Activated T-helper 17 cell treated with anti-CD3 and anti-CD28 coated beads, Interleukin-2, amount 50 U/mL, for 72 hours (primary cell): ENCODE results near the gene OPHN1. TPM values are rescaled to one million over a fixed set of nuclear protein-coding genes. Genes with fewer than 3 reads are reported as not detected.
"Not testable (repeated sequence)": the region's sequence is repeated elsewhere in the genome, so short reads cannot be mapped to it uniquely, and the experiment has no call there.

Experiments used
- ATAC-seq: fragments of 150-1000 bp; cut with Tn5 transposase; replicated peaks from 2 replicates; pipeline ENCODE4 v1.10.0; 2021; ENCODE audit warnings: mild to moderate bottlenecking, moderate library complexity
- H3K27ac Mint-ChIP-seq: one replicate; pipeline ENCODE4 v1.8.0; 2022; ENCODE audit warnings: mixed read lengths
- H3K27me3 Mint-ChIP-seq: one replicate; pipeline ENCODE4 v1.8.0; 2022; ENCODE audit warnings: mixed read lengths
- H3K36me3 Mint-ChIP-seq: one replicate; pipeline ENCODE4 v1.8.0; 2022; ENCODE audit warnings: low read depth, mild to moderate bottlenecking, mixed read lengths
- H3K4me1 Mint-ChIP-seq: one replicate; pipeline ENCODE4 v1.8.0; 2022; ENCODE audit warnings: mixed read lengths
- H3K4me3 Mint-ChIP-seq: one replicate; pipeline ENCODE4 v1.8.0; 2022; ENCODE audit warnings: mild to moderate bottlenecking, mixed read lengths
- H3K9me3 Mint-ChIP-seq: one replicate; pipeline ENCODE4 v1.8.0; 2022; ENCODE audit warnings: mixed read lengths
- total RNA-seq, 2 donors: library from RNA; stranded (reverse); gene quantifications; one replicate each; pipeline ENCODE4 v1.2.3, GENCODE V29; 2022

OPHN1 gene
- total RNA-seq, 2 donors from 2014 or later, result 0.22 to 0.95 TPM

DNA sequence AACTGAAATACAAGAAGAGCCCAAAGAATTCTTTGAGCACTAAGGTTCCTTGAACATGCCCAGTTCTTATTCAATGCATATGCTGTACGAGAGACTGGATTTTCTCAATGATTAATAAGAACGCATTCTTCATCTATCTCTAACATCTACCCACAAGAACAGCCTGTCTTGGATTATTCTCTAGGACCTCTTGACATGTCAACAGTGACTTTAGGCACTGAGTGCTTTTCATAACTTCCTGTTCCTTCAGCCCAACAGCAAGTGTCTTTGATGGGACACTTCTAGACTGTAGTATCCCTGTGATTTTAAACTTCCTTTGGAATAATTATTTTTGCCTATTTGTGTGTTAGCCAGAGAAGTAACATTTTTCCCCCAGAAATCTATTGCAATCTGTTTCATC, 69.3 kb downstream of the OPHN1 start:
- Mint-ChIP-seq H3K4me3 (no peak overlapping the region), H3K9me3 (no peaks in the 10 kb centered on the region), H3K27me3 (no peaks in the 10 kb centered on the region), H3K36me3 (no peaks in the 10 kb centered on the region), H3K4me1 (no peaks in the 10 kb centered on the region), H3K27ac (no peak overlapping the region)
- ATAC-seq, result no peak

DNA sequence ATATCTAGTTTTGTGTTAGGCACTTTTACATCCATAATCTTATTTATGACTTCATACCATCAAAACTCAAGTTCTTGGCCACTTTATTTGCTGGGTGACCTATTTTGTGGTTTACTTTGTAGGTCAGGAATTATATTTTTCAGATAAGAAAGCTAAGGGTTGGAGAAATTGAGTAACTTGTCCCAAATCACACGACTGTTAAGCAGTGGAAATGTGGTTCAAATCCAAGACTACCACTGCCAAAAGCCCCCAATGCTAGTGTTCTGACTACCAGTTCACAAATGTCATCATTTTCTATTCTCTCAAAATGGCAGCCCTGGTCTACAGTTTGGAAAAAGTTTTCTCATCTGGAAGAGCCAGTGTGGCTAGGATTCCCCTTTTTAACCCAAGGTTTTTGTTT, 74.6 kb downstream of the OPHN1 start:
- no peaks in the 10 kb centered on the region for H3K4me1 Mint-ChIP-seq
- H3K9me3 Mint-ChIP-seq, result no peaks in the 10 kb centered on the region
- H3K4me3 Mint-ChIP-seq, result no peak overlapping the region
- no peaks in the 10 kb centered on the region for H3K36me3 Mint-ChIP-seq
- H3K27me3 Mint-ChIP-seq, result no peaks in the 10 kb centered on the region
- no peak overlapping the region for H3K27ac Mint-ChIP-seq
- no peak for ATAC-seq

DNA sequence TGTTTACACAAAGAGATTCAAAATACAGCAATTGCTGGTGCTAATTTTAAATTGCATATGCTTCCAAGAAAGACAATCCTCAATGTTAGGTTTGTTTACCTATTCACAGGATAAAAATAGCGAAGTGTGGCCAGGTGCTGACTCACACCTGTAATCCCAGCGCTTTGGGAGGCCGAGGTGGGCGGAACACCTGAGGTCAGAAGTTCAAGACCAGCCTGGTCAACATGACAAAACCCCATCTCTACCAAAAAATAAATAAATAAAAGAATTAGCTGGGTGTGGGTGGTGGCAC, 77.7 kb downstream of the OPHN1 start:
- no peak for ATAC-seq
- no peak overlapping the region for H3K4me3 Mint-ChIP-seq
- H3K9me3 Mint-ChIP-seq, result no peaks in the 10 kb centered on the region
- no peaks in the 10 kb centered on the region for H3K36me3 Mint-ChIP-seq
- no peak overlapping the region for H3K27ac Mint-ChIP-seq
- H3K4me1 Mint-ChIP-seq, result no peaks in the 10 kb centered on the region
- H3K27me3 Mint-ChIP-seq, result no peaks in the 10 kb centered on the region

DNA sequence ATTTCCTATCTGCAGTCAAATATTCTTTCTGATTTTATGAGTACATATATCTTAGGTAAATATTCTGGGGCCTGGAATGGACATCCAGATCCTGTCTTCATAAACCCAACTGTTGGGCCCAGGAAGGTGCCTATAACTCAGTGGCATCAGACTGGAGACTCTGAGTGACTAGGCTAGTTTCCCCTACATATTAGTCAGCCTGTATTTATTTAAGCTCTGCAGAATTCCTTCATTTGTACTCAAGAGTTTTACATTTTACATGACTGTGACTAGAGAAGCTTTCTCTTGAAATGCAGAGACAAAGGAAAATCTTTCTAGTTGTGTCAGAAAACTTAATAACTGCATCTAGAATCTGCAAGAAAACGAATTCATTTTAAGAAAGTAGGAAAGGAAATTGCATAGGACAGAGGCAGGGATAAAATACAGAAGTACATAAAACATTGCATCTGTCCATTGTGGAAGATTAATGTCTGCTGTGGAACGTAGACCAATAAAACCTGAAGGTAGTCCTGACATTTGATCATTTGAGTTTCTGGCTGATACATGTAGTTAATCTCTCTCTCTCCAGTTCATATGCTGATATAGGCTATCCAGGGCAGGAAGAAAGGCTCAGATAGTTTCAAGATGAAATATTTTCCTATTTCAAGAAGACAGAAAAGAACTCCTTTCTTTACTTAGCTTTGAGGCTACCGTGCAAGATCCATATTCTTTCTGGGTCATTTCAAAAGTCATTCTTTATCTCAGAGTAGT, 78.2 kb downstream of the OPHN1 start:
- Mint-ChIP-seq H3K27me3 (no peaks in the 10 kb centered on the region), H3K4me1 (no peaks in the 10 kb centered on the region), H3K36me3 (no peaks in the 10 kb centered on the region), H3K9me3 (no peaks in the 10 kb centered on the region), H3K27ac (no peak overlapping the region), H3K4me3 (no peak overlapping the region)
- no peak for ATAC-seq

DNA sequence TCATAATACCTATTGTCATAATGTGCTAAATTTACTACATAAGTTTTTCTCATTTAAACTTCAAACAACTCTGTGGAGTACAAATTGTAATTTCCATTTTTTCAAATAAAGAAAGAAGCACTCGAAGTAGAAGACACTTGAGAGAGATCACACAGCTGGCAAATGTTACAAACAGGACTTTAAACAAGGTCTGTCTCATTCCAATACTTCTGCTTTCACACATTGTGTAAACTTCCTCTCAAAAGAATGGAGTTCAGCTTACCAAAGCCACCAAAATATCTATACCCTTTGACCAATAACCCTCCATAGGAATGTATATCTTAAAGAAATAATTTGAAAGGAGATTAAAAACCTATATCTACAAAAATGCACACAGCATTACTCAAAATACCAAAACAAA, 88.3 kb downstream of the OPHN1 start:
- no peaks in the 10 kb centered on the region for H3K36me3 Mint-ChIP-seq
- no peak overlapping the region for H3K4me3 Mint-ChIP-seq
- no peak overlapping the region for H3K27ac Mint-ChIP-seq
- no peaks in the 10 kb centered on the region for H3K4me1 Mint-ChIP-seq
- H3K27me3 Mint-ChIP-seq, result no peaks in the 10 kb centered on the region
- ATAC-seq, result no peak
- H3K9me3 Mint-ChIP-seq, result no peaks in the 10 kb centered on the region

DNA sequence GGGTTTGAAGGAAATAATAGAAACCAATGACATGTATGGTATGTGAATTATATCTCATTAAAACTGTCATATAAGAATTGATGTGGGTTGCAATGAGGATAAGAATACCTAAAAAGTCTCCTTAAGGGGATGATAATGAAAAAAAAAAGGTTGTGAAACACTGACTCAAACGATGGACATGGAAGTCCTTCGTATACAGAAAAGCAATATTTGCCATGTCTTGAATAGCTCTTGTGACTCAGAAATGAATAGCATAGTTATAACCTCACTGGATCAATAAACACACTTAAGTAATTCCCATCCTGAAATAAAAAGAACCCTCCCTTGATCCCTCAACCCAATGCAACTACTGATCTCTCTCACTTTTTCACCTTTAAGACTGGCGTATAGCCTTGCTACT, 89.7 kb downstream of the OPHN1 start:
- ATAC-seq, result no peak
- Mint-ChIP-seq H3K4me3 (no peak overlapping the region), H3K4me1 (no peaks in the 10 kb centered on the region), H3K27me3 (no peaks in the 10 kb centered on the region), H3K9me3 (no peaks in the 10 kb centered on the region), H3K27ac (no peak overlapping the region), H3K36me3 (no peaks in the 10 kb centered on the region)

DNA sequence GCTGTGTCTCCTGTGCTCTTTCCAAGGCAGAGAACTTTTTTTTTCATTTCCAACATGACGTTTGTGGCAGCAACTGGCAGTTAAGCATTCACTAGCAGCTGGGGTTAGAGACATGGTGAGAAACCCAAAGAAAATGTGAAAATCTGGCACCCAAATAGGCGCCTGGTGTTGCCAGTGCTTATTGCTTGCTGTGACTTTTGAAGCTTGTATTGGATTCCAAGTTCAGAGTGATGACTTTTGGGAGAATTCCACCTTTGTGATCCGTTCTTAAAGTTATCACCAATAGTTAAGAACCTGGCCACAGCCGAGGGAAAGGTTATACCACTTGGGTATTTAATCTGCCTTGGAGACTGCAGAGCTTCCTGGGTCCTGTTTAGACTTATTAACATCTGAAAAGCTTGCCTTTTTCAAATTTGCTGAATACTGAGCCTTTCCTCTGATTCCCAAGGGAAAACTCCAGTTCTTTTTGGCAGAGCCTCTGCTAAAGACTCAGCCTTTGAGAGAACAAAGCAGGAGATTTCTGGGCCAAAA, 101.0 kb downstream of the OPHN1 start:
- Mint-ChIP-seq H3K4me3 (no peak overlapping the region), H3K9me3 (no peaks in the 10 kb centered on the region), H3K27ac (no peak overlapping the region), H3K36me3 (no peaks in the 10 kb centered on the region), H3K27me3 (no peaks in the 10 kb centered on the region), H3K4me1 (no peaks in the 10 kb centered on the region)
- ATAC-seq, result no peak

DNA sequence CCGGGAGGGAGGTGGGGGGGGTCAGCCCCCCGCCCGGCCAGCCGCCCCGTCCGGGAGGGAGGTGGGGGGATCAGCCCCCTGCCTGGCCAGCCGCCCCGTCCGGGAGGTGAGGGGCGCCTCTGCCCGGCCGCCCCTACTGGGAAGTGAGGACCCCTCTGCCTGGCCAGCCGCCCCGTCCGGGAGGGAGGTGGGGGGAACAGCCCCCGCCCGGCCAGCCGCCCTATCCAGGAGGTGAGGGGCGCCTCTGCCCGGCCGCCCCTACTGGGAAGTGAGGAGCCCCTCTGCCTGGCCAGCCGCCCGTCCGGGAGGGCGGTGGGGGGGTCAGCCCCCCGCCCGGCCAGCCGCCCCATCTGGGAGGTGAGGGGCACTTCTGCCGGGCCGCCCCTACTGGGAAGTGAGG, 106.5 kb downstream of the OPHN1 start:
- ATAC-seq, H3K9me3 Mint-ChIP-seq, H3K4me3 Mint-ChIP-seq, H3K27me3 Mint-ChIP-seq, H3K36me3 Mint-ChIP-seq, H3K27ac Mint-ChIP-seq, H3K4me1 Mint-ChIP-seq: not testable (repeated sequence)

DNA sequence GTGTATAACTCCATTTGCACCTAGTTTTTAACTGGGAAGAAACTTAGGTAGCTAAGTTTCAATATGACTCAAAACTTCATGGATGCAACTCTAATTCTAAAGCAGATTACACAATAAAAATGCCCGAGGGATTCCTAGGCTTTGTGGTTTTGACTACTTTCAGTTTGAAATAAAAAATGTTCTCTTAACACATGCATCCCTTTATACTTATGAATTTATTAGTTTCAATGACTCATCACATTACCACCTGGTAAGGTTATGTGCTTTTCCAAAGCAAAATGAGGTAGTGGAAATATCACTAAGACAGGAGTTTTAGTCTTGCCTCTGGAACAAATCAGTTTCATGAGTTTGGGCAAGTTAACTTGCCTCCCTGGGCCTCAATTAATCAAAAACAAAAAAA, 125.5 kb downstream of the OPHN1 start:
- Mint-ChIP-seq H3K4me3 (no peak overlapping the region), H3K9me3 (no peaks in the 10 kb centered on the region), H3K27me3 (no peaks in the 10 kb centered on the region), H3K4me1 (no peaks in the 10 kb centered on the region), H3K36me3 (no peaks in the 10 kb centered on the region), H3K27ac (no peak overlapping the region)
- no peak for ATAC-seq

DNA sequence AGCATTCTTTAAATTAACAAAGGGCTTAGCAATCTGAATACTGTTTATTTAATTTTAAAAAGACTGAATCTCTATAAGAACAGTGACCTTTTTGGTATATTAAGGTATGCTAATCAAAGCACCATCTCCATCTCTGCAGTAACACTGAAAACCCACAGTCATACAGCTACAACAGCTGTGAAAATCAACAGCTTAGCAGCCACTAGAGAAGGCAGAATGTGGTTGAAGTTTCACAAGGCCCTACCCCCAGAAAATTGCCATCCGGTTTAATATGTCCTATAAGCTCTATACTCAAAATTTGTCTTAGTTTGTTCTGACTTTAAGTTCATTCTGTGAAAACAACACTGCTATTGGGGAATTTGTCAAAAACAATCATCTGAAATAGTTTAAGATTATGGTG, 128.7 kb downstream of the OPHN1 start:
- Mint-ChIP-seq H3K9me3 (no peaks in the 10 kb centered on the region), H3K36me3 (no peaks in the 10 kb centered on the region), H3K4me3 (no peak overlapping the region), H3K4me1 (no peaks in the 10 kb centered on the region), H3K27me3 (no peaks in the 10 kb centered on the region), H3K27ac (no peak overlapping the region)
- no peak for ATAC-seq

DNA sequence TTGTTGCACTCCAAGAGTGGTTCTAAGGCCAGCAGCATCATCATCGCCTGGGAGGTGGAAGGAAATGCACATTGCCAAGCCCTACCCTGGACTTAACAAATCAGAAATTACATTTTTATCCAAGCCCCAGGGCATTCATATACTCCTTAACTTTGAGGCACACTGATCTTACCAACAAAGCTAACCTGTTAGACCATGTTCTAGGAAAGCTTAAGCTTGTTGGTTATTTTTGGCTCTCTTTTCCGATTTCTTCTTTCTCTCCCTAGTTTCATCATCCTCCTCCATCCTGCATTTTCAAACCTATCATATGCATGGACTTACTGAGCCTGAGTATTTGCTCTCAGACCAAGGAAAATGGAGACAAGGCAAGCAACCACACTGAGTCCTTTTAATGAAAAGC, 133.4 kb downstream of the OPHN1 start:
- no peaks in the 10 kb centered on the region for H3K9me3 Mint-ChIP-seq
- no peak overlapping the region for H3K27ac Mint-ChIP-seq
- no peaks in the 10 kb centered on the region for H3K4me1 Mint-ChIP-seq
- no peaks in the 10 kb centered on the region for H3K27me3 Mint-ChIP-seq
- no peaks in the 10 kb centered on the region for H3K36me3 Mint-ChIP-seq
- no peak for ATAC-seq
- no peak overlapping the region for H3K4me3 Mint-ChIP-seq

DNA sequence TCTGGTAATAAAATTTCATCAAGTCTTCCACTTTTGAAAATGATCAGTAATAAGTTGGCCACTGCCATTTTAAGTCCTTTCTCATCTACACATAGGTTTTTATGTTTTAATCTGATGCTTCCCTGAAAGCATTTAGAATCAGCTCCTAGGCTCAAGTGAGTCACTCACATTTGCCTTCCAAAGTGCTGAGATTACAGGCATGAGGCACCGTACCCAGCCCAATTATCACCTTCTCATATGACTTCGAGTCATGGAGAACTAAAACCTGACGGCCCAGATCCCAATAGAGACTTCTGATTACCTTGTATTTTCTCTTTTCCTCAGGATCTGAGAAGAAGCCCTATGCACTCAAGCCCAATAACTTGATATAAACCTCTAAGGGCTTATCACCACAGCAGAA, 140.8 kb downstream of the OPHN1 start:
- H3K9me3 Mint-ChIP-seq, result no peaks in the 10 kb centered on the region
- no peak overlapping the region for H3K27ac Mint-ChIP-seq
- H3K4me1 Mint-ChIP-seq, result no peaks in the 10 kb centered on the region
- H3K36me3 Mint-ChIP-seq, result no peaks in the 10 kb centered on the region
- no peak overlapping the region for H3K4me3 Mint-ChIP-seq
- no peak for ATAC-seq
- no peaks in the 10 kb centered on the region for H3K27me3 Mint-ChIP-seq

DNA sequence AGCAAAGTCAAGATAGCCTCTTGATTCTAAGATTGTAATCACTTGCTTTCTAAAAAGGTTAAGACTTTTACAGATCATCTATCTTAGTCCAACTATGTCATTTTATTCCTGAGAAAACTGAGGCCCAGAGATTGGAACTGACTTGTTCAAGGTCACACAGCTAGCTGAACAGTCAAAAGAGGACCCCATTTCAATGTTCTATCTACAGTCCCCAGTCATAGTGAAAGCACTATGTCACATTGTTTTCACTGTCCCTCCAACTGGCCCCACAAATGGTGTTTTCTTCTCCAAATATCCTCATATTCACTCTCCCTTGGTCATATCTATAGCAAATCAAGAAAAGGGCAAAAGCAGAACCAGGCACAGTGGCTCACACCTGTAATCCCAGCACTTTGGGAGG, 145.2 kb downstream of the OPHN1 start:
- Mint-ChIP-seq H3K4me3 (no peak overlapping the region), H3K36me3 (no peaks in the 10 kb centered on the region), H3K4me1 (no peaks in the 10 kb centered on the region), H3K27me3 (peaks cover 7% of the 10 kb centered on the region), H3K27ac (no peak overlapping the region), H3K9me3 (peaks cover 4% of the 10 kb centered on the region)
- no peak for ATAC-seq

DNA sequence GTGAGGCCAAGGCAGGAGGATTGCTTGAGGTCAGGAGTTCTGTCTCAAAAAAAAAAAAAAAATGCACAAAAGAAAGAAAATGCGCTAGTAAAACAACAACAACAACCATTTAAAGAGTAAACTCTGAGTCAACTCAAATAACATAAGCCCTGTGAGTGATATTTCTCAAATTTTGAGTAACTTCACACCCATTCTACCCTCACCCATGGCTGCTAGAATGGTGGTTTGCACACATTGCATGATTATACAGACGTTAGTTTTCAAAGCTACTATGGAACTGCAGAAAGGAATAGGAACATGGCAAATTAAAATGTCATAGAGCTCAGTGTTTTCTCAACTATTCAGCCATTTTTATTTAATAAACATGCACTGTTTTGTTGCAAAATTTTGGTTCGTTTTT, 145.9 kb downstream of the OPHN1 start:
- Mint-ChIP-seq H3K36me3 (no peaks in the 10 kb centered on the region), H3K4me3 (no peak overlapping the region), H3K27ac (no peak overlapping the region), H3K4me1 (no peaks in the 10 kb centered on the region), H3K27me3 (peaks cover 7% of the 10 kb centered on the region), H3K9me3 (peaks cover 4% of the 10 kb centered on the region)
- ATAC-seq, result no peak

DNA sequence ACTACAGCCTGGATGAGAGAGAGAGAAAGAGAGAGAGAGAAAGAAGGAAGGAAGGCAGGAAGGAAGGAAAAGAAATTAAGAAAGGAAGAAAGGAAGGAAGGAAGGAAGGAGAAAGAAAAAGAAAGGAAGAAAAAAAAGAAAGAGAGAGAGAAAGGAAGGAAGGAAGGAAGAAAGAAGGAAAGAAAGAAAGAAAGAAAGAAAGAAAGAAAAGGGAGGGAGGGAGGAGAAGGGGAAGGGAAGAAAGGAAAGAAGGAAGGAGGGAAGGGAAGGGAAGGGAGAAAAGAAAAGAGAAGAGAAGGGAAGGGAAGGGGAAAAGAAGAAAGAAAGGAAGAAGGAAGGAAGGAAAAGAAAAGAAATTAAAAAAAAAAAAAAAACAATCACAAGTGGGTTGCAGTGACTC, 146.3 kb downstream of the OPHN1 start:
- peaks cover 4% of the 10 kb centered on the region for H3K9me3 Mint-ChIP-seq
- H3K4me1 Mint-ChIP-seq, result no peaks in the 10 kb centered on the region
- peaks cover 7% of the 10 kb centered on the region for H3K27me3 Mint-ChIP-seq
- no peaks in the 10 kb centered on the region for H3K36me3 Mint-ChIP-seq
- ATAC-seq, result no peak
- H3K4me3 Mint-ChIP-seq, result no peak overlapping the region
- no peak overlapping the region for H3K27ac Mint-ChIP-seq

DNA sequence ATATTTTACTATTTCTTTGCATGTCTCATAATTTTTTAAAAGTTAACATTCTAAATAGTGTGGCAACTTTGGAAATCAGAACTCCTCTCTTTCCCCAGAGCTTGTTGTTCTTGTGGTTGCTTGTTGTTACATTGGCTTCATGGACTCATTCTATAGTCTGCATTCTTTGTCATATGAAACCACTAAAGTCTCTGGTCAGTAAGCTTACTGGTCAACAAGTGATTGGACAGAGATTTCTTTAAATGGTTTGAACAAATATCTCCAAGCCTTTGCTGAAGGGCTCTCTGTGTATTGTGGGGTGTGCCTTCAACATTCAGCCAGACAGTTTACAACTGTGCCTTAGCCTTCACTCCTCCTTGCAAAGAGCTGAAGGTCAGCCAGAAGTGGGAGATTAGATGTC, 147.2 kb downstream of the OPHN1 start:
- Mint-ChIP-seq H3K27ac (no peak overlapping the region), H3K9me3 (peaks cover 4% of the 10 kb centered on the region), H3K4me1 (no peaks in the 10 kb centered on the region), H3K36me3 (no peaks in the 10 kb centered on the region), H3K27me3 (peaks cover 7% of the 10 kb centered on the region), H3K4me3 (no peak overlapping the region)
- ATAC-seq, result no peak
